ENCODE data around the gene STH. TPM values are rescaled to one million over a fixed set of nuclear protein-coding genes. Genes with fewer than 3 reads are reported as not detected.

Gene STH
- total and polyA plus RNA-seq, 9 of the 15 experiments (the other 6 are each of a cell fraction or from before 2014, with no cell fraction given): not detected

DNA sequence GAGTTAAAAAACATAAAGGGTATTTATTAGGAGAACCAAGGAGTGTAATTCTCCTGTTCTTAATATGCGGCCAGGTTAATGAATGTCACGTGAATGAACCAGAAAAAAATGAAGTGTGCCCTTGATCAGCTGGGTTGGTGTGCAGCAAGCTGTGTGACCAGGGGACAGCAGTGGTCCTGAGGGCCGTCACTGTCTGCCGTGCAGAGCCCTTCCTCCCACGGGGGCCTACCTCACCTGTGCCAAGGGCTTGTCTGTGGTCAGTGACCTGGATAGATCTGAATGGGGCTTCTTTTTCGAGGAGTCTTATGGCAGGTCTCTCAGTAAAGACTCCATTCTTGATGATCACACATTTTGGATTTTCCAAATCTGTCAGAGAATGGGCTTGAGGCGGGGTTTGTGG is 17.7 kb upstream of the STH start:
- TF ChIP-seq CHD7 (IDR thresholded peaks at IDR 0.05; ENCODE audit: low read depth, low read length): no peak
- TF ChIP-seq MAZ (CRISPR knock-in tag; conservative IDR thresholded peaks at IDR 0.05 in 1 of 2, IDR thresholded peaks at IDR 0.05 in 1 of 2): no peak
- TF ChIP-seq, protein P1, sequence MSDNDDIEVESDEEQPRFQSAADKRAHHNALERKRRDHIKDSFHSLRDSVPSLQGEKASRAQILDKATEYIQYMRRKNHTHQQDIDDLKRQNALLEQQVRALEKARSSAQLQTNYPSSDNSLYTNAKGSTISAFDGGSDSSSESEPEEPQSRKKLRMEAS (CRISPR knock-in tag; IDR thresholded peaks at IDR 0.05): no peak
- no peak for TF ChIP-seq JUNB (CRISPR knock-in tag; conservative IDR thresholded peaks at IDR 0.05)
- no peak for TF ChIP-seq FOS (IDR thresholded peaks at IDR 0.05; ENCODE audit: extremely low read depth, insufficient read length)
- Histone ChIP-seq H3K27ac (ENCODE audit: extremely low read depth, low read depth, low read length) (no peak overlapping the region), H4K20me1 (replicated peaks; ENCODE audit: control insufficient read depth, insufficient read depth, low read length) (no peaks in the 10 kb centered on the region), H3K4me2 (ENCODE audit: insufficient read depth, low read length) (no peak overlapping the region), H3K9me3 (replicated peaks; ENCODE audit: control insufficient read depth, insufficient read depth, low read depth, low read length) (no peaks in the 10 kb centered on the region), H3K36me3 (ENCODE audit: control insufficient read depth, insufficient read depth, low read length) (no peaks in the 10 kb centered on the region), H3K79me2 (ENCODE audit: control insufficient read depth, insufficient read depth, low read length) (no peaks in the 10 kb centered on the region), H3K27me3 (ENCODE audit: control insufficient read depth in 2 of 2, insufficient read depth in 2 of 2, low read length in 2 of 2) (no peaks in the 10 kb centered on the region), H2AFZ (ENCODE audit: low read depth, low read length) (no peak overlapping the region), H3K4me1 (replicated peaks in 1 of 2; ENCODE audit: control insufficient read depth in 2 of 2, insufficient read depth in 2 of 2, low read length in 2 of 2) (peaks cover 35 to 43% of the 10 kb centered on the region in 2 experiments), H3K9me1 (ENCODE audit: control insufficient read depth, insufficient read depth, low read length) (peaks cover 3% of the 10 kb centered on the region), H3K9ac (ENCODE audit: insufficient read depth in 1 of 2, low read depth in 2 of 2, low read length in 2 of 2) (no peak overlapping the region), H3K4me3 (no peak overlapping the region)
- no peak for ATAC-seq
- intact Hi-C loops (cut with micrococcal nuclease) (no loop called here), in situ Hi-C loops (cut with MboI) (loop anchor here (25.0 kb wide), 1 partner anchor 856 kb away; no protein-coding TSS in a partner anchor)
- WGBS (ENCODE audit: insufficient coverage, low coverage, missing lambda C conversion rate): 61% methylated on average over 7 of the region's 7 CpGs
- CTCF ChIA-PET (ENCODE audit: low intra/inter-chr PET ratio): no interaction called here
- FAIRE-seq: peak; percentile 51
- DNase-seq (ENCODE audit: extremely low read depth in 1 of 4, low spot score in 3 of 4): no peak
- POLR2A ChIA-PET: interaction anchor here (0.5 kb wide), 1 partner anchor 406 kb away, joined by 3 read pairs; no protein-coding TSS in a partner anchor
- BruUV-seq (replicated peaks): no TSS peak

All from K562 (cell line).